Stromal cell of bone marrow (primary cell): ENCODE results near the gene GLI3.

Experiments used
- DNase-seq: peaks from one replicate; pipeline ENCODE4 v3.0.0-alpha.2; 2012; ENCODE audit warnings: low read depth

GLI3 gene

GRCh38 chr7:42236976-42237810, at the start of gene GLI3:
GLI3 (minus strand) TSS chr7:42237209; CDS start chr7:42223253, 13,956 bp downstream.
- peak; percentile 92 for DNase-seq

DNA sequence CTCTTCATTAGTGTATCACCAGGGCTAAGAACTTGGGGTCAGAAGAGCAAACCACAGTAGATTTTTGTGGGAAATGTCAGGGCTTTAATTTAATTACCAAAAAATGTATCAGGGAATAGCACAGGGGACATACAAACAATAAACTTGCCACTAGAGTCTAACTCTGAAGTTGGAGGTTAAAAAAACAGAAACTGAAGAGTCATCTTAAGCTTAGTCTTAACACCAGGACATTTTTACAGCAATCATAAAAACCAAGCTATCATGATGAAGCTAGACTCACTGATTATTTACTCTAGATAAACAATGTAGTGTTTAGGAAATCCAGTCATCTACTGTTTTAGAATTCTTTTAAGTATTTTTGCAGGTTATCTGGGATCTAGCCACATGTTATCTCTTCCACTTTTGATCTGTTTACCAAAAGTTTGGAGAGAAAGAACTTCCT, 48.4 kb upstream of the GLI3 start:
- DNase-seq = no peak

GRCh38 chr7:42283553-42283952, 46.5 kb upstream of the GLI3 start:
- DNase-seq = peak; percentile 51

GRCh38 chr7:42278344-42278743, 41.3 kb upstream of the GLI3 start:
- no peak for DNase-seq

GRCh38 chr7:42274053-42274452, 37.0 kb upstream of the GLI3 start:
- peak; percentile 45 for DNase-seq

- DNase-seq = peak; percentile 44
Measured at GRCh38 chr7:42272793-42273665, 36.0 kb upstream of the GLI3 start.

GRCh38 chr7:42269161-42269560, 32.2 kb upstream of the GLI3 start:
- DNase-seq = no peak

GRCh38 chr7:42264702-42265101, 27.7 kb upstream of the GLI3 start:
- DNase-seq = no peak

DNA sequence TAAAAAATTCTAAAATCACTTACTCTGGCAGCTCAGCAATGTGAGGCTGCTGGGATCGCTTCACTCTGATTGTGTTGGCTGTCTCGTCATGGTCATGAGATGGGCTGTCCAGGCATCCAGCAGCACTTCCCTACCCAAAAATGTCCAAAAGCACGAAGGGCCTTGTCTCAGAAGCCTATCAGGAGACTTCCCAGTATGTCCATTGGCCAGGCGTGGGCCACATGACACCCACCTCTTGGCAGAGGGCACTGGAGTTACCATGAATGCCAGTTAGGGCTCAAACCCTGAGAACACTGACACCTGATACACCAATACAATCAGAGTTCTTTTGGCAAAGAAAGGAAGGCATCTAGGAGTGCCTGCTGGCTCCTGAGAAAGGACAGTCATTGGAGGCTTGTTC, 27.0 kb upstream of the GLI3 start:
- no peak for DNase-seq

DNA sequence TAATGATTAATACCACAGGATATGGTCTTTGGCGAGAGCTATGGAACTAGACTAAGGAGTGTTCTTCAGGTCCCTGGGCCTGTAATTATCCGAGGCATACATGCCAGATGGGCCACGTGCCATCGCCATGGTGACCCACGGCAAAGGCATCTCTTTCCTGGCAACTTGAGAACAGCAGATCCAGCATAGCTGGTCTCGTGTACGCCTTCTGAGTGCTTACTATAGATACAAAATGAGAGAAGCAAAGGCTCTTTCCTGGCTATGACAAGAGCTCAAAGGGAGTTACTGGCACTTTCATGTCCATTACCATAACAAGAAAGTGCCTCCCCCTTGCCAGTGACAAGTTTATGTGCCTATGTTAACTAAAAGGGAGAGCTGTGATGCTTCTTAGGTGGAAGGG, 26.0 kb upstream of the GLI3 start:
- peak; percentile 64 for DNase-seq

DNA sequence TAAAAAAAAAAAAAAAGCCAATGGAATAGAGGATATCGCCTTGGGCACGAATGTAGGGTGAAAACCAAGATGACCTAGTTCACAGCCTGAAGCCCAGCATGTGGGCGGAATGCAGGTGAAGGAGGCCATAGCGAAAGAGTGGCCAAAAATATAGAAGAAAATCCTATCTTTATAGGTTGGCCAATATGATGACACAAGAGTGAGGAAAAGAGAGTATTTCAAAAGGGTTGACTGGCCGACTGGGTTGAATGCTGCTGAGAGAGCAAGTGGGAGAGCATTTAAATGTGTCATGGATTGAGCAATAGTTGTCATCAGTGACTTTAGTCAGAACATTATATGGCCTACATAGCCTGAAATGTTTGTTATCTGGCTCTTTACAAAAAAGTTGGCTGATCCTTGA, 17.2 kb upstream of the GLI3 start:
- DNase-seq = peak; percentile 68

GRCh38 chr7:42253316-42253715, 16.3 kb upstream of the GLI3 start:
- no peak for DNase-seq

DNA sequence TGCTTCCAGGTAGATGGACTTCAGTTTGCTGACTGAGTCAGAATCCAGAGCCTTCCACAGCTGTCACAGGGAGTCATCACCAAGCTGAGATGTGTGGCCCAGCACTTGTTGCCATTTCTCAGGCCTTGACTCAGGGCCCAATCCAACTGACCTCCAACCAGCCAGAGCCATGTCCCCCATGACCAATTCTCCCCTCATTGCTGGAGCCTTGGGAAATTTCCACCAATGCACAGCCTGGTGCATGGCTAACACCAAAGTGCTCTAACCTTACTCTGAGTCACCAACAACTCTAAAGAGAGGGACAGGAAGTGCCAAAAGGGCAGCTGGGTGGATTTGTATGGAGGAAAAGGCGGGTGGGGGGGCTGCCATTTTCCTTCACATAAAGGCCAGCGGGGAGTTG, 13.4 kb upstream of the GLI3 start:
- no peak for DNase-seq

- no peak for DNase-seq
Measured at GRCh38 chr7:42248579-42248978, 11.6 kb upstream of the GLI3 start.

GRCh38 chr7:42247301-42247700, 10.3 kb upstream of the GLI3 start:
- DNase-seq = no peak

GRCh38 chr7:42244828-42245227, 7.8 kb upstream of the GLI3 start:
- peak; percentile 80 for DNase-seq

DNA sequence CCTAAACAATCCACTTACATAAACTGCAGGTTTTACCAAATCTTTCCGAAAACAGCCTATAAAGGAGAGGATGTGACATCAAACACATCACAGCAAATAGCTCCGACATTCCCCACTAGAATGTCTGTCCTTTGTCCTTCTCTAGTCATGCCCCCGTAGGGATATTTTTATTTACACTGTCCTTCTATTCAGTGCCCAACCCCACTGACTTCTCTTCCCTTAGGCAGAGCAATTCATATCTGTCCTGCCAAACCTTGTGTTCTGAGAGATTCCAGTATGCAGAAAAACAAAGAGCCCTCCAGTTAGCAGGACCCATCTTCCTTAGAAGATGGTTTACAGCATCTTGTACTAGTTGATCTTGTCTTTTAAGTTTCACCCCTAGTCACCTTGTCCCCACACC, 5.4 kb upstream of the GLI3 start:
- DNase-seq = no peak

DNA sequence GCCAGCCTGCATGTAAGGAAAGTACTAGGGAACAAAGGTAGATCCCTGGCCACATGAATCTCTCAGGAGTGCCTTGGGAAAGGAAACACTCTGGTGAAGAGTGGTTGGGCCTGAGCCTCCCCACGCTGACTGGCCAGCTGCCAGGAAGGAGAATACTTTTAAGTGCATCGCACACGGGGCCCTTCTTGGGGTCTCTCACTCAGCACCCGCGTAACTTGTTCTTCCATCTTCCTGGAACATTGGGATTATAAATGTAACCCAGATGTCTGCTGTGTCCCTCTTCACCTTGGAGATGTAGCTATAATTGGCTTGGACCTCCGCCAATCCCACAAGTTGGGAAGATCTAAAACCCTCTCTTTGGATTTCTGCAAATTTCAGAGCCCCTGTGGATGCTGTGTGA, 4.4 kb upstream of the GLI3 start:
- no peak for DNase-seq

GRCh38 chr7:42240416-42240815, 3.4 kb upstream of the GLI3 start:
- no peak for DNase-seq

DNA sequence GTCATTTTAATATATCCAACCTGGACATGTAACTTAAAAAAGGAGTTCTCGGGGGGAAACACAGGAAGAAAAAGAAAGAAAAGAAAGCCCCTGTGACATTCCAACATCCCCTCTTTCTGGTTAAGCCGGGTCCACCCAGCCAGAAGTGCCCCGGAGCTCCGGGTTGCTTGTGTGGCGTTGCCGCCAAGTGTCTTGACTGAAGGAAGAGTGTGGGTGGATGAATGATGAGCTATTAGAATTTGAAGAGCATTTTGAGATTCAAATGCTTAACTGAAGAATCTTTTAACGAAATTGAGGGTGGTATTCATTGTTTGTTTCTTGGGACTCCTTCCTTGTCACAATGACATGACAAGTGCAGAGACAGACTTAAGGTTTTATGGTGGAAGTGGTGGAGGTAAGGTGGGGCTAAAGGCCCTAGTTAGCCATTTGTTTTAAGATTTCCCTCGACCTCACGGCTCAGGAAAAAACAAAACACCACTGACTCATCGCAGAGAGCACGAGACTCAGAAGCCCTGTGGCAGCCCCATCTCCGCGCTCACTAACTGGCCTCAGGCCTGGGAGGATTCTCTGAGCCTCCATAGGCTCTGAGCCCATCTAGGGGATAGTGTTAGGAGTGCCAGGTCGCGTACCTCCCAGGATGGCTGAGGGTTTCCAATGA, 1.8 kb upstream of the GLI3 start:
- DNase-seq = peak; percentile 51

- peak; percentile 38 for DNase-seq
Measured at GRCh38 chr7:42237811-42238541, 967 bp upstream of the GLI3 start.
